ENCODE data around the gene TPRG1.

Gene TPRG1

GRCh38 chr3:189166321-189166720 is 5.5 kb upstream of the TPRG1 start:
- DNase-seq (ENCODE audit: low read depth): no peak

- no peak for DNase-seq (ENCODE audit: low read depth)
Measured at GRCh38 chr3:189167027-189167766, 4.6 kb upstream of the TPRG1 start.

GRCh38 chr3:189168711-189169110 is 3.1 kb upstream of the TPRG1 start:
- no peak for DNase-seq (ENCODE audit: low read depth)

DNA sequence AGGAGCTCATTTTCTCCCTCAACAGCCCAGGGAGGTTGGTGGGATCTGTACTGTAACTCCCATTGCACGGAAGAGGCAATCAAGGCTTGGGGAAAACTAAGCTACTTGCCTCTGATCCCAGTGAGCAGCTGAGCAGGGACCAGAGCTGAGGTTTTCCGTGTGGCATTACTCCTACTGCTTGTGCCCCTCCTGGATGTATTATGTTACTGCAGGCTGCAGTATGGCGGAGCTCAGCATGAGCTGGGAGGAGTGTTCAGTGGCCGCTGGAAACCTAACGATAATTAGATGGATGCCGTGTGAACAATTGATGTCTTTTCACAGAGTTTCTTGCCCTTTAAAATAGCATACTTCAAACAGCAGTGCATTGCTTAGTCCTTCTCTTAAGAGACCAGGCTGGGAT is 2.0 kb upstream of the TPRG1 start:
- no peak for DNase-seq (ENCODE audit: low read depth)

DNA sequence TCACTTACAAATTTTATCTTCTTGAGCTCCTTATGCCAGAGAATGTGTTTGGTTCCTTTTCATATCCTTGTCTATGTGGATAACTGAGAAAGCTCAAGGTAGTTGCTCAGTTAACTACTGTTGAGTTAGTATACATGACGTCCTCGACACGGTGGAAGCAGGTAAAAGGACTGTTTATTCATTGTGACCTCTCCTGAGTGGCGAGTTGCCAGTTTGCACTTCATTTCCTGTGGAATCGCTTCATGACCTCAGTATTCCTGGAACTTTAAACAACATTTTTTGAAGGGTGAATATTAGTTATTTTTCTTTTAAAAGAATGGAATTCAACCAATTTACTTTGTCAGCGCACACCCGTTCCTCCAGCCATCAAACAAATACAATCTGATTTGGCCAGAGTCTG is 1.2 kb upstream of the TPRG1 start:
- DNase-seq (ENCODE audit: low read depth): no peak

GRCh38 chr3:189172668-189173419 is 1.1 kb downstream of the TPRG1 start:
- no peak for DNase-seq (ENCODE audit: low read depth)

DNA sequence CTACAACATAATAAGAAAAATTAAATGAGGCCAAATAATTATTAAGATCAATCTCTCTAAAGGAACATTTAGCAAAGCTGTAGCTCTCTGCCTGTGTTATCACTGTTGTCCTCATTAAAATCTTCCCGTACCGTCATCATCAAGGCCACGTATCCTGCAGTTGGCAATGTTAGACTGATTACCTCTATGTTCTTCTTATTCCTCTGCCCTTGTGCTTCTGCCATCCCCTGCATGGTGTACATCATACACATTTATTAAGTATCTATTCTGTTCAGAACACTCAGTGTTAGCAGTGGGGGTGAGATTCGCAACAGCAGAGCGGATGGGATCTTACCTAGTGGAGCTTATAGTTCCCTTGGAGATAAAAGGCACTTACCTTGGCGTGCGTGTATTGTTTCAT is 12.8 kb downstream of the TPRG1 start:
- DNase-seq (ENCODE audit: low read depth): no peak

DNA sequence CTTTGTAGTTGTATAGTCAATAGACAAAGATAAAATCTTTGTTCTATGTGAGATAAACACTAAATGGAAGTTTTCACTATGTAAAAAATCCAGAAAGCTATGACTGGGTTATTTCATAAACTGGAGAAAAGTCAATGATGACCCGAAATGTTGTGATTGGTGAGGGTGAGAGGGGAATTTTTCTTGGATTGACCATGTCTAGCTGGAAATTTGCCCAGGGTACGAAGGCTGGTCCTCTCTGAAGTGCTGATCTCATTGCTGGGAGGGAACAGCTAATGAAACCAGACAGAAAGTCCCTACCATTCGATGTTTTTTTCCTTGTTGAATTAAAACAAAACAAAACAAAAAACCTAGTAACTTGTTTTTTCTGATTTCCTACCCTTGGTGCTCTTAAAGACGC is 14.3 kb downstream of the TPRG1 start:
- no peak for DNase-seq (ENCODE audit: low read depth)

DNA sequence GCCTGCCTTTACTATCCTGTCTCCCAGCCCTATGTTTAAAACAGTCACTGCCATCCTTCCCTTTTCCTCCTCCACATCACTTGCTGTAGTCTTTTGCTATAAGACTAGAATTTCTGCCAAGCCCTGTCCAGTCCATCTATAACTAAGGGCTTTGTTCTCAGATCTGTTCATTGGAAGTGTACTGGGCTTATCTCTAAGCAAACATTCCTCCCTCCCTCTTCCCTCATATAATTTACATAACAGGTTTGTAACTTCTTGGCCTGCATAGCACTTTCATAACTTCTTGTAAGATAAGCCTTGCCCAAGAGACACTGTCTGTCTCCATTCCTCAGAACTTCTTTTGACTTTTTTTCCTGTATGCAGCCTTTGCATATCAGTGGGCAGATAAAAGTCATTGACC is 16.7 kb downstream of the TPRG1 start:
- DNase-seq (ENCODE audit: low read depth): no peak

DNA sequence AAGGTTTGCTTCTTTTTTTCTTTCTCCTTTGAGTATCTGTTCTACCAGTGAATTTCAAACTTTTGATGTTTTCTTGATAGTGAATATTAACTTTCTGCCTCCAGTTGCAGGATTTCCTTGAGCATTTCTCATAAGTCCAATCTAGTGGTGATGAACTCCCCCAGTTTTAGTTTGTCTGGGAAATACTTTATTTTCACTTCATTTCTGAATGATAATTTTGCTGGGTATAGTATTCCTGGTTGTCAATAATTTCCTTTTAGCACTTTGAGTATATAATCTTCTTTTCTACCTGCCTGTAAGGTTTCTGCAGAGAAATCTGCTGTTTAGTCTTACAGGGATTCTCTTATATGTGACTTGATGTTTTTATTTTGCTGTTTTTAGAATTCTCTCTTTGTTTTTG is 21.0 kb downstream of the TPRG1 start:
- no peak for DNase-seq (ENCODE audit: low read depth)

DNA sequence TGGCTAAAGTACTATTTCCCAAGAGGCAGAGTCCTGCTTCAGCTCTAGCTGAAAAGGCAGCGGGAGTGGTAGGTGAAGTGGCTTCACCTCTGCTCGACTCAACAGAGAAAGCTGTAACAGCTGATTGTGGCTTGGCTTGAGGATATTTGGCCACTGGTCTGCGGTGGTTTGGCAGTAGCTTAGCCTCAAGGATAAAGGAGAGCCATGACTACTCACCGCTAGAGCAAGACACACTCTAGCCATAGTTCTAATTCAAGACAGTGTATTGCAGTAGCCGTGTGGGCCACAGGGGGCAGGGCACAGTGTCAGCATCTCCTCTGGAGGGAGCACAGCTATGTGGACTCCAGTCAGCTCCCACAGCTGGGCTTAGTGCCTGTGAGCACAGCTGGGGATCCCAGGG is 23.5 kb downstream of the TPRG1 start:
- DNase-seq (ENCODE audit: low read depth): no peak

- DNase-seq (ENCODE audit: low read depth): no peak
Measured at GRCh38 chr3:189202106-189202505, 30.3 kb downstream of the TPRG1 start.

- DNase-seq (ENCODE audit: low read depth): no peak
Measured at GRCh38 chr3:189202583-189202982, 30.8 kb downstream of the TPRG1 start.

- DNase-seq (ENCODE audit: low read depth): no peak
Measured at GRCh38 chr3:189204167-189204866, 32.5 kb downstream of the TPRG1 start.

DNA sequence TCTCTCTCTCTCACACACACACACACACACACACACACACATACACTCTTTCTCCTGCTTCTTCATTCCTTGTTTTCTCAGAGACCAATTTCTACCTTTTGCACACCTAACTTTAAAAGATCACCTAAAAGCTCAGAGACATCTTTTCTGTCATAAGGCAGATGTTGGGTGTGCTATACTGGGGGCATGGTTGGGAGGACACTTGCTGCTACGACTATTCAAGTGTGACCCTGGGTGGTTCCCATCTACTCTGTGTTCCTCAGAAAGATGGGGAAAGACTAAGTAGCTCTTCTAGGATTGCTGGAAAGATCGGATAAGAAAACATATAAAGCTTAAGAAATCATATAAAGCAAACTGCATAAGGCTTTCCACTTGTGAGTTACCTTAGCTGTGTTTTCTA is 33.2 kb downstream of the TPRG1 start:
- DNase-seq (ENCODE audit: low read depth): no peak

GRCh38 chr3:189210251-189210770 is 38.5 kb downstream of the TPRG1 start:
- DNase-seq (ENCODE audit: low read depth): no peak

DNA sequence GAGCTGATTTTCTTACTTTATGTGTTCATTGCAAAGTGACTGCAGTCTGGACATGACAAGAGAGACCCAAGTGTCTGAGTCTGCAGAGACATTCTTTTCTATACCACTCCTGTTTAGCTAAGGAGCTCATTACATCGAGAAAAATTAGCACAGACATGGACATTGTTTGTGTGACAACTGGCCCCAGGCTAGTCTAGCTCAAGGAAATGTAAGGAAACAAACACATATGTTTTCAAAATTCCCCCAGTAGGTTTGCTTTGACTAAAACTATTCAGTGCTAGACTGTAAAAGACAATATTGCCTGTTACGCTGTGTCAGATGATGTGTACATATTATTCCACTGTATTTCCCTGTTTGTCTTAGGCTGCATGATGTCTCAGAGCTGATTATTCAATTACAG is 40.9 kb downstream of the TPRG1 start:
- DNase-seq (ENCODE audit: low read depth): no peak

DNA sequence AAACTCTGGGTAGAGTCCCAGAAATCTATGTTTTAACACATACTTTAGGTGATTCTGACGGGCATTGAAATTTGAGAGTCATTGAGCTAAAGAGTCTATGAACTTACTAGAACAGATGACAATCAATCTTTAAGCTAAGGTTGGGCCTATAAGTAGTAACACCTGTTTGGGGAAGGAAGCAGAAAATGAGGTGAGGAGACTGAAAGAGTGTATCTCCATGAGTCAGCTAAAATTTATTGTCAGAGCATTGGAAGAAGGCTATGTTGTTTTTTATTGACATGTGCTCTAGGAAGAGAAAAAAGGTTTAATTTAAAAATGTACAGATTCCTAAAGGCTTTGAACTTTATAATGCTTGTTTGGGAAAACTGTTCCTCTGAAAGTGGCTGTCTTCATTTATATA is 42.9 kb downstream of the TPRG1 start:
- no peak for DNase-seq (ENCODE audit: low read depth)

DNA sequence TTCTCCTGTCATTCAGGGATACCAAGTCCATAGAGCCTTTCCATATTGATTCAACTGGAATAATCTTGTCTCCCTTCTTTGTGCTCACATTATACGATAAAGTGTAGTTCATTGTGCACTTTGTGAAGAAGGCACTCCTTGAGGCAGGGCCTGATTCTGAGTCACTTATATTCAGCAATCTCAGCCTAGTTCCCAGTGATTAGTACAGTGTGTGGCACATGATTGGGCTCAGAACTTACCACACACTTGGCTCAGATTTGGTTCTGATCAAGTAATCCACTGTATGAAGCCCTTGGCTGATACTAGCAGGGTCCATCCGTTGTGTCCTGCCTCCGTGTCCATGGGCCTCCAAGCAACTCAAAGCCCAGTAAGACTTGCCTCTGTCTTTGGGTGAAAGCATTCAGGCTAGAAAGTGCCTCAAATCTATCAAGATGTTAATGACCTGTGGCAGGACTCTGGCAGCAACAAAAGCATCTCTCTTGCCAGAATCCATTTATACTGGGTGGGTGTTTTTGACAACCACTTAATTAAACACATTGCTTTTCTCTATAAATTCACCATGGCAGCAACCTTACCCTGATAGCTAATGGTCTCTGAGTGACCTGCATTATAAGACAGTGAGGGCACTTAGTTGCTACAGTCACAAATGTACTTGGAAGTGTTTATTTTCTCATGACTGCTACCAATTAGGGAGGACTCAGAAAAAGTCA is 51.3 kb downstream of the TPRG1 start:
- DNase-seq (ENCODE audit: low read depth): no peak

- no peak for DNase-seq (ENCODE audit: low read depth)
Measured at GRCh38 chr3:189225431-189225830, 53.7 kb downstream of the TPRG1 start.

DNA sequence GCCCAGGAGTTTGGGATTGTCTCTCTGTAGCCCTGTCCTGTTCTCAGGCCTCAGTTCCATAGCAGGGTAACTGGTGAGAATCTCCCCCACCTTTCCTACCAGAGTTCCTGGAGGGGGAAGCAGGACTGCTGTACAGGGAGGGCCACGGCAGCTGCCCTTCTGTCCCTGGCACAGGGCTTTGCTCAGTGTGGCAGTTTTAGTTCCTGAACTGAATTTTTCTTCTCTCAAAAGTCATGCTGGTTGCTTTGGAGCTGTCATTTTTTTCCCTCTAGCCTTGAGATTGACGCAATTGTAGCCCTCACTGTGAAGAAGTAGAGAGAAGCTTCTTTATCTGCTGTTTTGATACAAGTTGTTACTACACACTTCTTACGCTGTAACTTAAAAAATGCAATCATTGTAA is 55.5 kb downstream of the TPRG1 start:
- no peak for DNase-seq (ENCODE audit: low read depth)

DNA sequence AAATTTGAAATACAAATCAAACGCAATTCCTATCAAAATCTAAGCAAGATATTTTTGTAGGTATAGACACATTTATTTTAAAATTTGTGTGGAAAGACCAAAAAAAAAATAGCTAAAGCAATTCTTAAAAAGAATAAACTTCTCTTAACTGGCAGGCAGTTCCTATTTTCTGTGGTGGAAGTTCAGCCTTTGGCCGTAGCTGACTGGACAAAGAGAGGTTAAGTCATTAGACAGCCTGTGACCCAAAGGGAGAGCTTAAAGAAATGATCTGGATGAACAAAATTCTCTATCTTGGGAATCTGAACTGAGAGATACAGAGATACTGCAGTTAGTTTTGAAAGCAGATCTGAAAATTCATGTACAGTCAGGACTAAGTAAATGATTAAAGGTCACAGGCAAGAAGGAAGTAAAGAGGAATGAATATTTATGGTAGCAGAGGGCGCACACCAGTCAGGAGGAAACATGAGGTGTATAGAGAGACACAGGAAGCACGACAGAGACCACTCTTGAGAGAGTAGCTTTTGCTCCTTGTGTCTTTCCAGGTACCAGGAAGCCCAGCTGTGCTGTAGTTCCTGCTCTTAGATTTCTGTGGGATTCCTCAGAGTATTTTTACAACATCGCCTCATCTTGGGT is 57.5 kb downstream of the TPRG1 start:
- no peak for DNase-seq (ENCODE audit: low read depth)
